AG10803 (cell line): Measurements from ENCODE around the gene OR13F1.

Source experiments
- DNase-seq: peaks from one replicate; pipeline ENCODE4 v3.0.0; 2010; ENCODE audit warnings: low read depth
- H3K4me3 ChIP-seq: 2 replicates; pipeline ENCODE4 v1.5.1; 2011; ENCODE audit warnings: mild to moderate bottlenecking, low read length, control low read depth
- CTCF ChIP-seq: conservative IDR thresholded peaks from 2 replicates; pipeline ENCODE4 v1.5.1; 2011; ENCODE audit warnings: mild to moderate bottlenecking, low read length, control low read depth, inconsistent platforms

OR13F1 gene

DNA sequence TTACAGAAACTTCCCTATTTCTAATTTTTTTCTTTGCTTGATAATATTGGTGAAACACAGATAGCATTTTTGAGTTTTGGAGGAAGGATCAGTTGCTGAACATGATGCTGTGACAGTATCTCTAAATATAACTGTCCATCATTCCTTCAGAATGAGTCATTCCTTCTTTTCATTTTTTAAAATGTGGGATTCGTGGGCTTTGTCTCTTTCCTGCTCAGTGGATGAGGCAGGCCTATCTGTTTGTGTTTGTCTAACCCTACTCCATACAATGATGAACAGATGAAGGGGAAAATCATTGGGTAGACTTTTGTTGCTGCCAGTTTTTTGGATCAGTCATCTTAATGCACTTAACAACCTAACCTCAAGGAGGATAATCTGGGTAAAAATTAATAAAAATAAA lies 49.2 kb downstream of the OR13F1 start:
- DNase-seq = peak; percentile 18
- no peak for TF ChIP-seq CTCF
- H3K4me3 ChIP-seq = no peak overlapping the region
